ENCODE results near the gene TIMMDC1.
"Not testable (repeated sequence)": the region's sequence is repeated elsewhere in the genome, so short reads cannot be mapped to it uniquely, and the experiment has no call there.

TIMMDC1 gene

GRCh38 chr3:119557192-119557876 is 59.0 kb downstream of the TIMMDC1 start:
- DNase-seq (ENCODE audit: low spot score) = no peak

- DNase-seq (ENCODE audit: low spot score) = peak; percentile 29
Observed at GRCh38 chr3:119557877-119558269, 59.5 kb downstream of the TIMMDC1 start.

DNA sequence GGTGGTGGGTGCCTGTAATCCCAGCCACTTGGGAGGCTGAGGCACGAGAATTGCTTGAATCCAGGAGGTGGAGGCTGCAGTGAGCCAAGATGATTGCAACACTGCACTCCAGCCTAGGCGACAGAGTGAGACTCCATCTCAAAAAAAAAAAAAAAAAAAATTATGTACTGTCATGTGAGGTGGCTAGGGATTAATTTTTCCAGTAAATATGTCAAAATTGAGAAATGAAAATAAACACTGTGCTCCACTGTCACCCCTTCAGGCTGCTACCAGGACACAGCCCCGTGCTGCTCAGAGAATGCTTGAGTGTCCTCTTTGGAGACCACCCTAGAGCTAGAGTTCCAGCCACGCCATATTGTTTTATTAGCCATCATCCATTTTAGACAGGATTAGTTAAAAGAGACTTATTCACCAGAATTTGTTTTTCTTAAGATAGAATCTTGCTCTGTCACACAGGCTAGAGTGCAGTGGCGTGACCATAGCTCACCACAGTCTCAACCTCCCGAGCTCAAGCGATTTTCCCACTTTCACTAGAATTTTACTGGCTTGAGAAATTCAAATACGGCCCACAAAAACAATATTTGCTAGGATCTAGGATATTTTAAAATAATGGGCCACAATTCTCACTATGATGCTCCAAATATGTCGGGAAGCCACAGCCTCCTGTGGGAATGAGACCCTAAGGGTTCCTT is 60.4 kb downstream of the TIMMDC1 start:
- DNase-seq (ENCODE audit: low spot score) = peak; percentile 52

- peak; percentile 78 for DNase-seq (ENCODE audit: low spot score)
Observed at GRCh38 chr3:119559441-119559963, 61.2 kb downstream of the TIMMDC1 start, which contains the start of gene CD80. Gene CD80 (minus strand): TSS chr3:119559614. CDS start chr3:119557728, 1,886 bp downstream.

DNA sequence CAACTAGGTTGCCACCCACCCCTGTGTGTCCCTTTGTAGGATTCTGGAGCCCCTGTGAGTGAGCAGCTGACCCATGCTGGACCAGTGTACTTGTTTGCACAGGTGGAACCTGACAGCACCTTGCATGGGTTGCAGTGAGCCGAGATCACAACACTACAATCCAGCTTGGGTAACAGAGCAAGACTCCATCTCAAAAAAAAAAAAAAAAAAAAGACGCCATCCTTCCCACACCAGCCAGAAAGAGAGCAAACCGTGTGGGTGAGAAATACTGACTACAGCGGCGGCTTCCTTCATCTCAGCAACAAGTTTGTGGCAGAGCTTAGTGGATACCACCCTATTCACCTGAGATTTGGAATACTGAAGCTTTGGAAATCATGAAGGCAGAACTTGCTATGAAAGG is 61.8 kb downstream of the TIMMDC1 start:
- no peak for DNase-seq (ENCODE audit: low spot score)

GRCh38 chr3:119562307-119562961 is 64.1 kb downstream of the TIMMDC1 start:
- DNase-seq (ENCODE audit: low spot score) = no peak

DNA sequence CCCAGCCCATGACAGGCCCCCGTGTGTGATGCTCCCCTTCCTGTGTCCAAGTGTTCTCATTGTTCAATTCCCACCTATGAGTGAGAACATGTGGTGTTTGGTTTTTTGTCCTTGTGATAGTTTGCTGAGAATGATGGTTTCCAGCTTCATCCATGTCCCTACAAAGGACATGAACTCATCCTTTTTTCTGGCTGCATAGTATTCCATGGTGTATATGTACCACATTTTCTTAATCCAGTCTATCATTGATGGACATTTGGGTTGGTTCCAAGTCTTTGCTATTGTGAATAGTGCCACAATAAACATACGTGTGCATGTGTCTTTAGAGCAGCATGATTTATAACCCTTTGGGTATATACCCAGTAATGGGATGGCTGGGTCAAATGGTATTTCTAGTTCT is 65.0 kb downstream of the TIMMDC1 start:
- not testable (repeated sequence) for DNase-seq (ENCODE audit: low spot score)

DNA sequence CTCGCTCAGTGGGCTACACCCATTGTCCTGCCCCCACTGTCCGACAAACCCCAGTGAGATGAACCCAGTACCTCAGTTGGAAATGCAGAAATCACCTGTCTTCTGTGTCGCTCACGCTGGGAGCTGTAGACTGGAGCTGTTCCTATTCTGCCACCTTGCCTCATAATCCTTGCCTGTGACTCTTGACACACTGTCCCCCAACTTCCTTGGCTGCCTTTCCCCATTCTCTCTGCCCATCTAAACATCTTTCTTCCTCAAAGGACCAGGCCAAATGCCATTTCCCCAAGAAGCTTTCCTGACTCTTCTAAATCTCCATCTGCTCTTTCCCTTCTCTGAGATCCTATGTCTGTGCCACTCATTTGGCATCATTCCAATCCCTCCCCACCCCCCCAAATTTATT is 70.8 kb downstream of the TIMMDC1 start:
- DNase-seq (ENCODE audit: low spot score) = no peak

DNA sequence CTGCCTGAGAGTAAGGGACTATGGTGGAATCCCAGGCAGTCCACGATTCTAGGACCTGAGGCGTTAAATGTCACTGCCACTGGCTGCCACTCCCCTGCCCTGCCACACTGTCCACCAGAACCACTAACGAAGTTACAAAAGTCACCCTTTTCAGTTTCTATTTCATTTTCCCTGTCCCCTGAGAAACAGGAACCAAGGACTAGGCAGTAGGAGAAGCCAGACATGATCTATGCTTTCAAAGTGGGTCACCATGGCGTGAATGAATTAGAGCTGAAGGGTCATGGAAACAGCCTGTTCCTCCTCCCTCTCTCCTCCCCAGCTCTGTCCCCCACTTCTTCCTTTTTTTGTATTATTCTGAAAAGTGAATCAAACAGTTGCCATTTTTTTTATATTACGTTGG is 71.9 kb downstream of the TIMMDC1 start:
- DNase-seq (ENCODE audit: low spot score) = no peak

GRCh38 chr3:119571230-119571629 is 72.9 kb downstream of the TIMMDC1 start:
- no peak for DNase-seq (ENCODE audit: low spot score)

DNA sequence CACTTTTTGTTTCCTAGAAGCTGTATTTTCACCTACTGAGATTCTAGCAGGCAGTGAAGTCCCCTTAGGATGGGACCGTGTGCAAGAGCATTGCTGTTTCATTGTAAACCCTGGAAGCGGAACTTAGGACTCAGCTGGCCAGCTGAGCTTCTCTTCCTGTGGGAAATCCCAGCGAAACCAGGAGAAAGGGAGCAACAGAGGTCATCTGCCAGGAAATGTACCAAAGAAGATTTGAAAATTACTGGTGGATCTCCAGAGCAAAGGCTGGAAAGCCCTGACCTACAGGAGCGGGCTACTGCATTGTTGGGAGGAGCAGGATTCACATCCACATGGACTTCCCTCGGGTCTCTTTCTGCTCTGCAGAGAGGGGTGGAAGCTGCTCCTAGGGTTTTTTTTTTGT is 73.3 kb downstream of the TIMMDC1 start:
- DNase-seq (ENCODE audit: low spot score) = no peak
